Activated gamma-delta T cell (primary cell): ENCODE results near the gene UBALD2.
A peak's percentile ranks its signal among the peaks of the same experiment; 100 is the strongest.
"Not testable (repeated sequence)": the region's sequence is repeated elsewhere in the genome, so short reads cannot be mapped to it uniquely, and the experiment has no call there.

Experiments used
- DNase-seq: peaks from one replicate; lab custom pipeline; 2025; lab: John Stamatoyannopoulos, UW

UBALD2 gene

GRCh38 chr17:76277300-76278267 is 12.4 kb downstream of the UBALD2 start:
- no peak for DNase-seq

GRCh38 chr17:76278268-76278908 is 13.2 kb downstream of the UBALD2 start:
- no peak for DNase-seq

- DNase-seq, result peak; percentile 52
Measured at GRCh38 chr17:76278952-76279741, 14.0 kb downstream of the UBALD2 start.

- DNase-seq, result no peak
Measured at GRCh38 chr17:76279742-76280287, 14.7 kb downstream of the UBALD2 start.

GRCh38 chr17:76280650-76281049 is 15.5 kb downstream of the UBALD2 start:
- DNase-seq, result no peak

- no peak for DNase-seq
Measured at GRCh38 chr17:76281573-76282371, 16.6 kb downstream of the UBALD2 start.

GRCh38 chr17:76292567-76292966 is 27.4 kb downstream of the UBALD2 start:
- DNase-seq, result no peak

- no peak for DNase-seq
Measured at GRCh38 chr17:76293106-76293505, 28.0 kb downstream of the UBALD2 start.

- DNase-seq, result no peak
Measured at GRCh38 chr17:76296186-76296585, 31.0 kb downstream of the UBALD2 start.

- DNase-seq, result no peak
Measured at GRCh38 chr17:76296889-76297288, 31.7 kb downstream of the UBALD2 start.

GRCh38 chr17:76297436-76297835 is 32.3 kb downstream of the UBALD2 start:
- no peak for DNase-seq

- DNase-seq, result no peak
Measured at GRCh38 chr17:76304226-76305134, 39.3 kb downstream of the UBALD2 start.

GRCh38 chr17:76305135-76305454 is 39.9 kb downstream of the UBALD2 start:
- not testable (repeated sequence) for DNase-seq

GRCh38 chr17:76307299-76307965 is 42.3 kb downstream of the UBALD2 start:
- no peak for DNase-seq

- DNase-seq, result no peak
Measured at GRCh38 chr17:76307966-76308338, 42.8 kb downstream of the UBALD2 start, which contains the start of gene QRICH2. TSS of gene QRICH2 (minus strand) at chr17:76308276. CDS start at chr17:76307998, 278 bp downstream.

- DNase-seq, result no peak
Measured at GRCh38 chr17:76309461-76309860, 44.3 kb downstream of the UBALD2 start.

GRCh38 chr17:76312735-76313134 is 47.6 kb downstream of the UBALD2 start:
- DNase-seq, result no peak

- DNase-seq, result no peak
Measured at GRCh38 chr17:76314392-76315227, 49.5 kb downstream of the UBALD2 start.

GRCh38 chr17:76317535-76317934 is 52.4 kb downstream of the UBALD2 start:
- no peak for DNase-seq
